Nephron (organoid): ENCODE results near the gene C1QTNF9.
A peak's percentile ranks its signal among the peaks of the same experiment; 100 is the strongest.

ENCODE experiments used
- H3K27ac Mint-ChIP-seq, 3 experiments: 2 replicates each; pipeline ENCODE4 v1.8.0; 2020; ENCODE audit warnings: mixed read lengths in 3 of 3, mild to moderate bottlenecking in 2 of 3, moderate library complexity in 1 of 3
- H3K27me3 Mint-ChIP-seq: 2 replicates; pipeline ENCODE4 v1.8.0; 2021; ENCODE audit warnings: low read depth, mild to moderate bottlenecking, moderate library complexity, mixed read lengths
- H3K36me3 Mint-ChIP-seq: 2 replicates; pipeline ENCODE4 v1.8.0; 2020; ENCODE audit warnings: low read depth, mixed read lengths
- H3K4me1 Mint-ChIP-seq: 2 replicates; pipeline ENCODE4 v1.8.0; 2020; ENCODE audit warnings: mixed read lengths
- H3K4me3 Mint-ChIP-seq, 3 experiments: 2 replicates each; pipeline ENCODE4 v1.8.0; 2020; ENCODE audit warnings: mild to moderate bottlenecking in 3 of 3, mixed read lengths in 3 of 3, moderate library complexity in 2 of 3
- H3K9me3 Mint-ChIP-seq: 2 replicates; pipeline ENCODE4 v1.8.0; 2020; ENCODE audit warnings: mixed read lengths
- CTCF ChIP-seq, 3 experiments: fragments of 200-600 bp; sonication (generic); IDR thresholded peaks; one replicate each; pipeline ENCODE4 v1.5.0; 2021; ENCODE audit warnings: antibody characterized with exemption in 3 of 3; ENCODE audit not compliant: unreplicated experiment in 3 of 3

The C1QTNF9 gene

GRCh38 chr13:24292481-24292880, 16.9 kb upstream of the C1QTNF9 start:
- Mint-ChIP-seq H3K9me3 (no peaks in the 10 kb centered on the region), H3K27me3 (no peaks in the 10 kb centered on the region), H3K4me1 (peaks cover 6% of the 10 kb centered on the region), H3K36me3 (peaks cover 69% of the 10 kb centered on the region), H3K4me3 (no peak overlapping the region), H3K27ac (no peak overlapping the region)
- TF ChIP-seq CTCF (IDR thresholded peaks at IDR 0.05; ENCODE audit: unreplicated experiment in 3 of 3): no peak

GRCh38 chr13:24293746-24294145, 15.6 kb upstream of the C1QTNF9 start:
- H3K9me3 Mint-ChIP-seq: no peaks in the 10 kb centered on the region
- H3K27ac Mint-ChIP-seq: peak overlapping the region in 1 of 3 experiments; percentile 23

GRCh38 chr13:24299488-24300114, 9.8 kb upstream of the C1QTNF9 start:
- no peaks in the 10 kb centered on the region for H3K9me3 Mint-ChIP-seq
- H3K4me1 Mint-ChIP-seq: no peaks in the 10 kb centered on the region
- no peak for TF ChIP-seq CTCF (IDR thresholded peaks at IDR 0.05; ENCODE audit: unreplicated experiment in 3 of 3)
- no peak overlapping the region for H3K4me3 Mint-ChIP-seq
- H3K27me3 Mint-ChIP-seq: no peaks in the 10 kb centered on the region
- H3K27ac Mint-ChIP-seq: no peak overlapping the region
- H3K36me3 Mint-ChIP-seq: peaks cover 62% of the 10 kb centered on the region

More at GRCh38 chr13:24293746-24294145, 15.6 kb upstream of the C1QTNF9 start:
- Mint-ChIP-seq H3K4me1 (peaks cover 6% of the 10 kb centered on the region), H3K4me3 (no peak overlapping the region), H3K36me3 (peaks cover 72% of the 10 kb centered on the region), H3K27me3 (no peaks in the 10 kb centered on the region)
- no peak for TF ChIP-seq CTCF (IDR thresholded peaks at IDR 0.05; ENCODE audit: unreplicated experiment in 3 of 3)

- Mint-ChIP-seq H3K4me3 (no peak overlapping the region), H3K27me3 (no peaks in the 10 kb centered on the region)
- no peak for TF ChIP-seq CTCF (IDR thresholded peaks at IDR 0.05; ENCODE audit: unreplicated experiment in 3 of 3)
Measured at GRCh38 chr13:24301434-24301833, 7.9 kb upstream of the C1QTNF9 start.

GRCh38 chr13:24301911-24302310, 7.5 kb upstream of the C1QTNF9 start:
- no peak overlapping the region for H3K4me3 Mint-ChIP-seq
- no peak for TF ChIP-seq CTCF (IDR thresholded peaks at IDR 0.05; ENCODE audit: unreplicated experiment in 3 of 3)
- H3K36me3 Mint-ChIP-seq: peaks cover 54% of the 10 kb centered on the region
- peaks cover 6% of the 10 kb centered on the region for H3K4me1 Mint-ChIP-seq
- no peaks in the 10 kb centered on the region for H3K9me3 Mint-ChIP-seq
- no peaks in the 10 kb centered on the region for H3K27me3 Mint-ChIP-seq
- H3K27ac Mint-ChIP-seq: no peak overlapping the region

More at GRCh38 chr13:24301434-24301833, 7.9 kb upstream of the C1QTNF9 start:
- Mint-ChIP-seq H3K4me1 (peaks cover 6% of the 10 kb centered on the region), H3K27ac (no peak overlapping the region), H3K36me3 (peaks cover 59% of the 10 kb centered on the region), H3K9me3 (no peaks in the 10 kb centered on the region)

GRCh38 chr13:24304620-24305019, 4.8 kb upstream of the C1QTNF9 start:
- no peak for TF ChIP-seq CTCF (IDR thresholded peaks at IDR 0.05; ENCODE audit: unreplicated experiment in 3 of 3)
- H3K36me3 Mint-ChIP-seq: peaks cover 34% of the 10 kb centered on the region
- peaks cover 16% of the 10 kb centered on the region for H3K4me1 Mint-ChIP-seq
- no peak overlapping the region for H3K4me3 Mint-ChIP-seq
- no peaks in the 10 kb centered on the region for H3K9me3 Mint-ChIP-seq
- no peaks in the 10 kb centered on the region for H3K27me3 Mint-ChIP-seq
- peak overlapping the region in 1 of 3 experiments; percentile 15 for H3K27ac Mint-ChIP-seq
